ENCODE data around the gene MCEMP1. TPM values are rescaled to one million over a fixed set of nuclear protein-coding genes. Genes with fewer than 3 reads are reported as not detected.

Gene MCEMP1
- total RNA-seq, 2 experiments from 2014 or later, result 0.22 TPM; not detected in 1

DNA sequence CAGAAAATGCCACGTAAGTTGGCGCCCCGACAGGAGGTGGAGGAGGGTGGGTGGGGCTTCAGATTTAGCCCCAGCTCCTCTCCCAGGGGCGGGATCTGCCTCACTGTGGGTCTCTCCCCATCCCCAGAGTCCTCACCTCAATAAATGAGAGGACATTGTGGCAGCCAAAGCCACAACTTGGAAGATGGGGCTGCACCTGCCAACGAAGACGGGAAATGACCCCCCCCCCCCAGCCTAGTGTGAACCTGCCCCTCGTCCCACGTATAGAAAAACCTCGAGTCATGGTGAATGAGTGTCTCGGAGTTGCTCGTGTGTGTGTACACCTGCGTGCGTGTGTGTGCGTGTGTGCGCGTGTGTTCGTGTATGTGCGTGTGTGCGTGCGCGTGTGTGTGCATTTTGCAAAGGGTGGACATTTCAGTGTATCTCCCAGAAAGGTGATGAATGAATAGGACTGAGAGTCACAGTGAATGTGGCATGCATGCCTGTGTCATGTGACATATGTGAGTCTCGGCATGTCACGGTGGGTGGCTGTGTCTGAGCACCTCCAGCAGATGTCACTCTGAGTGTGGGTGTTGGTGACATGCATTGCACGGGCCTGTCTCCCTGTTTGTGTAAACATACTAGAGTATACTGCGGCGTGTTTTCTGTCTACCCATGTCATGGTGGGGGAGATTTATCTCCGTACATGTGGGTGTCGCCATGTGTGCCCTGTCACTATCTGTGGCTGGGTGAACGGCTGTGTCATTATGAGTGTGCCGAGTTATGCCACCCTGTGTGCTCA lies 2.3 kb downstream of the MCEMP1 start:
- POLR2A ChIA-PET, result interaction anchor here (0.6 kb wide), 1 partner anchor 541 kb away, joined by 4 read pairs; no protein-coding TSS in a partner anchor
- peaks cover 14% of the 10 kb centered on the region; the same call in 1 of the 2 replicates for H3K79me2 ChIP-seq (ENCODE audit: insufficient read depth, low read depth, low read length)
- peaks cover 23% of the 10 kb centered on the region for H3K36me3 ChIP-seq (ENCODE audit: insufficient read depth, low read length)
- H3K4me1 ChIP-seq (ENCODE audit: insufficient read depth, low read length, poor library complexity, severe bottlenecking), result peaks cover 47% of the 10 kb centered on the region
- no peaks in the 10 kb centered on the region for H4K20me1 ChIP-seq (ENCODE audit: insufficient read depth, low read length)
- peak overlapping the region; percentile 19; the same call in 1 of the 2 replicates for H3K4me2 ChIP-seq (ENCODE audit: low read length)
- peak overlapping the region; percentile 53; the same call in 1 of the 2 replicates for H2AFZ ChIP-seq (ENCODE audit: low read length)
- no peaks in the 10 kb centered on the region for H3K9me2 ChIP-seq (ENCODE audit: insufficient read depth, low read length)
- no peak for TF ChIP-seq EZH2phosphoT487 (IDR thresholded peaks at IDR 0.05; ENCODE audit: borderline replicate concordance, low read depth, low read length)
- TF ChIP-seq, protein P1, sequence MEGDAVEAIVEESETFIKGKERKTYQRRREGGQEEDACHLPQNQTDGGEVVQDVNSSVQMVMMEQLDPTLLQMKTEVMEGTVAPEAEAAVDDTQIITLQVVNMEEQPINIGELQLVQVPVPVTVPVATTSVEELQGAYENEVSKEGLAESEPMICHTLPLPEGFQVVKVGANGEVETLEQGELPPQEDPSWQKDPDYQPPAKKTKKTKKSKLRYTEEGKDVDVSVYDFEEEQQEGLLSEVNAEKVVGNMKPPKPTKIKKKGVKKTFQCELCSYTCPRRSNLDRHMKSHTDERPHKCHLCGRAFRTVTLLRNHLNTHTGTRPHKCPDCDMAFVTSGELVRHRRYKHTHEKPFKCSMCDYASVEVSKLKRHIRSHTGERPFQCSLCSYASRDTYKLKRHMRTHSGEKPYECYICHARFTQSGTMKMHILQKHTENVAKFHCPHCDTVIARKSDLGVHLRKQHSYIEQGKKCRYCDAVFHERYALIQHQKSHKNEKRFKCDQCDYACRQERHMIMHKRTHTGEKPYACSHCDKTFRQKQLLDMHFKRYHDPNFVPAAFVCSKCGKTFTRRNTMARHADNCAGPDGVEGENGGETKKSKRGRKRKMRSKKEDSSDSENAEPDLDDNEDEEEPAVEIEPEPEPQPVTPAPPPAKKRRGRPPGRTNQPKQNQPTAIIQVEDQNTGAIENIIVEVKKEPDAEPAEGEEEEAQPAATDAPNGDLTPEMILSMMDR (conservative IDR thresholded peaks at IDR 0.05; ENCODE audit: low read length), result peak; percentile 81
- no peak overlapping the region for H3K27ac ChIP-seq (ENCODE audit: low read depth, low read length, poor library complexity, severe bottlenecking)
- no TSS peak for BruUV-seq (replicated peaks)
- DNase-seq (ENCODE audit: low spot score), result peak; percentile 76
- no peak overlapping the region for H3K4me3 ChIP-seq (ENCODE audit: low read depth, low read length, poor library complexity, severe bottlenecking)
- no peaks in the 10 kb centered on the region for H3K9me3 ChIP-seq (ENCODE audit: low read length)
- intact Hi-C loops (cut with micrococcal nuclease; ENCODE audit: unreplicated experiment), result loop anchor here (1.0 kb wide), 1 partner anchor 120 kb away; no protein-coding TSS in a partner anchor
- CTCF ChIA-PET (ENCODE audit: unreplicated experiment), result no interaction called here

DNA sequence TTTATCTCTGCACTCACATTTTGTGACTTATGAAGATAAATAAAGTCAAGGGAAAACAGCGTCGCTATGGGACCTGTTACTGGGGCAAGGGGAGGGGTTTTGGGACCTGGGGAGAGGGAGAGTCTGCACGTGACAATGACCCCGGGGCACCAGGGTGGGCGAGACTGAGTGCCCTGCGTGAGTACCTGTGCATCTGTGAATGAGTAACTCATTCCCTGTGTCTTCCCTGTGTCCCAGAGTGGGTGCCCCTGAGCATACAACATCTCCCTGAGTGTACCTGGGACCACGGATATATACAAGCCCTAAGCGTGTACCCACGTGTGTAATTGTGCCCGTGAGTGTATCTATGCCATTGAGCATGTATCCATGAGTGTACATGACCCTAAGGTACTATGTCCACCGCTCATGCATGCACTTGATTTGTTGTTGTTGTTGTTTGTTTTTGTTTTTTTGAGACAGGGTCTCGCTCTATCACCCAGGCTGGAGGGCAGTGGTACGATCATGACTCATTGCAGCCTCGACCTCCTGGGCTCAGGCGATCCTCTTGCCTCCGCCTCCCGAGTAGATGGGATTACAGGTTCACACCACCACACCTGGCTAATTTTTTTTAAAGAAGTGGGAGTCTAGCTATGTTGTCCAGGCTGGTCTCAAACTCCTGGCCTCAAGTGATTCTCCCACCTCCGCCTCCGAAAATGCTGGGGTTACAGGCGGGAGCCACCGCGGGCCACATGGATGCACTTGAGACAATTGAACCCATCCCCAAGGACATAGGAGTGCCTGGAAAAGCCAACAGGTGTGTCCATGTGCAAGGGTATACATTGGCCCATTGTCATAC lies 3.1 kb downstream of the MCEMP1 start:
- ChIA-PET POLR2A (interaction anchor here (1.2 kb wide), 1 partner anchor 19 kb away, joined by 4 read pairs; no protein-coding TSS in a partner anchor), CTCF (ENCODE audit: unreplicated experiment) (interaction anchor here (0.8 to 1.3 kb wide), 2 partner anchors 19 to 149 kb away, joined by 3 to 4 read pairs; no protein-coding TSS in a partner anchor)
- Histone ChIP-seq H3K4me2 (ENCODE audit: low read length) (peak overlapping the region; percentile 48), H3K9me2 (ENCODE audit: insufficient read depth, low read length) (no peaks in the 10 kb centered on the region), H3K4me3 (ENCODE audit: low read depth, low read length, poor library complexity, severe bottlenecking) (peak overlapping the region; percentile 96), H3K79me2 (ENCODE audit: insufficient read depth, low read depth, low read length) (peaks cover 14% of the 10 kb centered on the region; the same call in 1 of the 2 replicates), H3K9me3 (ENCODE audit: low read length) (no peaks in the 10 kb centered on the region), H3K4me1 (ENCODE audit: insufficient read depth, low read length, poor library complexity, severe bottlenecking) (peaks cover 47% of the 10 kb centered on the region), H3K36me3 (ENCODE audit: insufficient read depth, low read length) (peaks cover 28% of the 10 kb centered on the region), H4K20me1 (ENCODE audit: insufficient read depth, low read length) (no peaks in the 10 kb centered on the region), H3K27ac (ENCODE audit: low read depth, low read length, poor library complexity, severe bottlenecking) (no peak overlapping the region), H2AFZ (ENCODE audit: low read length) (peak overlapping the region; percentile 53)
- no TSS peak for BruUV-seq (replicated peaks)
- TF ChIP-seq, protein P1 (conservative IDR thresholded peaks at IDR 0.05; ENCODE audit: low read length), result no peak
- no peak for TF ChIP-seq EZH2phosphoT487 (IDR thresholded peaks at IDR 0.05; ENCODE audit: borderline replicate concordance, low read depth, low read length)
- no peak for DNase-seq (ENCODE audit: low spot score)
- intact Hi-C loops (cut with micrococcal nuclease; ENCODE audit: unreplicated experiment), result loop anchor here (1.0 to 2.0 kb wide), 5 partner anchors 23 to 577 kb away; partner anchors contain the start of gene FCER2
